ENCODE measurements around the gene SPRYD3. TPM values are rescaled to one million over a fixed set of nuclear protein-coding genes. Genes with fewer than 3 reads are reported as not detected.

Gene SPRYD3
- total RNA-seq, 1 donor from 2014 or later, result 5.4 TPM

GRCh38 chr12:53071591-53072551, 7.3 kb downstream of the SPRYD3 start:
- peaks cover 22% of the 10 kb centered on the region for H4K20me1 ChIP-seq (ENCODE audit: low read depth)
- no peaks in the 10 kb centered on the region for H3K79me2 ChIP-seq (ENCODE audit: low read depth)
- peaks cover 2% of the 10 kb centered on the region for H3K9me3 Mint-ChIP-seq
- H3K27ac ChIP-seq, result no peak overlapping the region
- H3K27me3 ChIP-seq, result no peaks in the 10 kb centered on the region
- H3K4me1 ChIP-seq, result peaks cover 19% of the 10 kb centered on the region
- H3K27ac Mint-ChIP-seq, result no peak overlapping the region
- H3K4me1 Mint-ChIP-seq, result peaks cover 38% of the 10 kb centered on the region
- peaks cover 5% of the 10 kb centered on the region for H3K27me3 Mint-ChIP-seq (ENCODE audit: insufficient read depth, low read depth)
- H3F3A ChIP-seq (ENCODE audit: low read depth), result peaks cover 16% of the 10 kb centered on the region
- peaks cover 23% of the 10 kb centered on the region for H3K36me3 Mint-ChIP-seq
- TF ChIP-seq EZH2phosphoT487 (IDR thresholded peaks at IDR 0.05) (no peak), CTCF (IDR thresholded peaks at IDR 0.05) (peak; percentile 26)
- H2AFZ ChIP-seq (replicated peaks), result no peak overlapping the region
- H3K9ac ChIP-seq, result no peak overlapping the region
- no peaks in the 10 kb centered on the region for H3K9me3 ChIP-seq (ENCODE audit: low read depth)
- H3K4me3 Mint-ChIP-seq, result peak overlapping the region; percentile 52
- peak; percentile 72 for DNase-seq (ENCODE audit: low spot score)
- peak overlapping the region; percentile 63 for H3K4me2 ChIP-seq
- no peak overlapping the region for H3K4me3 ChIP-seq
- no peaks in the 10 kb centered on the region for H3K36me3 ChIP-seq

- H3K4me1 ChIP-seq, result peaks cover 19% of the 10 kb centered on the region
- Mint-ChIP-seq H3K4me1 (peaks cover 38% of the 10 kb centered on the region), H3K4me3 (no peak overlapping the region), H3K27me3 (ENCODE audit: insufficient read depth, low read depth) (peaks cover 8% of the 10 kb centered on the region), H3K27ac (no peak overlapping the region), H3K36me3 (peaks cover 23% of the 10 kb centered on the region), H3K9me3 (peaks cover 2% of the 10 kb centered on the region)
- no peaks in the 10 kb centered on the region for H3K79me2 ChIP-seq (ENCODE audit: low read depth)
- H3K27ac ChIP-seq, result no peak overlapping the region
- no peak for DNase-seq (ENCODE audit: low spot score)
- no peak overlapping the region for H3K9ac ChIP-seq
- no peak overlapping the region for H2AFZ ChIP-seq (replicated peaks)
- H3K4me3 ChIP-seq, result no peak overlapping the region
- H4K20me1 ChIP-seq (ENCODE audit: low read depth), result peaks cover 22% of the 10 kb centered on the region
- H3K36me3 ChIP-seq, result no peaks in the 10 kb centered on the region
- H3F3A ChIP-seq (ENCODE audit: low read depth), result peaks cover 16% of the 10 kb centered on the region
- TF ChIP-seq EZH2phosphoT487 (IDR thresholded peaks at IDR 0.05) (no peak), EZH2 (IDR thresholded peaks at IDR 0.05) (no peak), CTCF (IDR thresholded peaks at IDR 0.05) (no peak)
- H3K4me2 ChIP-seq, result no peak overlapping the region
- H3K27me3 ChIP-seq, result no peaks in the 10 kb centered on the region
- no peaks in the 10 kb centered on the region for H3K9me3 ChIP-seq (ENCODE audit: low read depth)
Observed at GRCh38 chr12:53070877-53071492, 8.2 kb downstream of the SPRYD3 start.

DNA sequence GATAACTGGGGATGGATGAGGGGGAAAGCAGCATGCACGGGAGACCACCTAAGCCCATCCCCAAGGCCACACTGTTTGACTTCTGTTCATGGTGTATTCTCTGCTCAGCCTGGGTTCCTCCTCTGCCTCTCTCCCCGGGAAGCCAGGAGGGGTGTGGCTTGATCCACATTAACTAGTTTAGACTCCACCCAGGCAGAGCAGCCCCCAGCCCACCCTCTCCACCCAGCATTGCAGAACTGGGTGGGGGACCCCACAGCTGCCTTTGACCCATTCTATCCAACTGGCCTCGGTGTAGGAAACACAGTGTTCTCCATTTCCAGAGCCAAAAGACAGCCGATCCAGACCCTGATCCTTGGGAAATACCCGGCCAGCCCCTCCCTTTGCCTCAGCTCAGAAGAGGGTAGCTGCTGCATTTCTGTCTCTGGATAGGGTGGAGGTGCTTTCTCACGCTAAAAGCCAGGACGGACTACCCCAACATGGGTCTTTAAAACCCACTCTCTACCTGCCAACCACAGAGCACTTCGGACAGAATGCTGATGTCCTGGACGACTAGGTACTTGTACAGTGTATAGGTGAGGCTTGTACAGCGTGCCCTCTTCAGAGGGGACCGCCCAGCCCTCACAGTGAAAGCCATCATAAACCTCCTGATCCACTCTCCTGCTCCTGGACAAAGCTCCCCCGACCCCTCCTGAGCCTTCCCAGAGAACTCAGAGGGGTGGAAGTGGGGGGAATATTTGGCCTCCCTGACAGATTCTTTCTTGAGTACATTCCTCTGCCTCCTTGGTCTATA, 9.4 kb downstream of the SPRYD3 start:
- no peaks in the 10 kb centered on the region for H3K79me2 ChIP-seq (ENCODE audit: low read depth)
- peaks cover 8% of the 10 kb centered on the region for H3K27me3 Mint-ChIP-seq (ENCODE audit: insufficient read depth, low read depth)
- no peak overlapping the region for H3K4me3 Mint-ChIP-seq
- H3K27ac ChIP-seq, result no peak overlapping the region
- H3K4me2 ChIP-seq, result no peak overlapping the region
- peaks cover 19% of the 10 kb centered on the region for H3K4me1 ChIP-seq
- H3K36me3 ChIP-seq, result no peaks in the 10 kb centered on the region
- DNase-seq (ENCODE audit: low spot score), result no peak
- no peaks in the 10 kb centered on the region for H3K27me3 ChIP-seq
- TF ChIP-seq CTCF (IDR thresholded peaks at IDR 0.05) (no peak), EZH2phosphoT487 (IDR thresholded peaks at IDR 0.05) (no peak), EZH2 (IDR thresholded peaks at IDR 0.05) (no peak)
- H3F3A ChIP-seq (ENCODE audit: low read depth), result peaks cover 16% of the 10 kb centered on the region
- no peaks in the 10 kb centered on the region for H3K9me3 ChIP-seq (ENCODE audit: low read depth)
- peaks cover 22% of the 10 kb centered on the region for H4K20me1 ChIP-seq (ENCODE audit: low read depth)
- no peak overlapping the region for H3K9ac ChIP-seq
- H3K27ac Mint-ChIP-seq, result peak overlapping the region; percentile 60
- no peak overlapping the region for H3K4me3 ChIP-seq
- H2AFZ ChIP-seq (replicated peaks), result no peak overlapping the region
- peaks cover 17% of the 10 kb centered on the region for H3K36me3 Mint-ChIP-seq
- peaks cover 38% of the 10 kb centered on the region for H3K4me1 Mint-ChIP-seq
- H3K9me3 Mint-ChIP-seq, result peaks cover 2% of the 10 kb centered on the region
